Activated T-helper 9 cell treated with anti-CD3 and anti-CD28 coated beads, Interleukin-2, amount 50 U/mL, for 16 hours (primary cell): Measurements from ENCODE around the gene LSAMP.

Experiments used
- DNase-seq: peaks from one replicate; pipeline ENCODE4 v3.0.0-alpha.2; 2020; ENCODE audit warnings: low read depth

LSAMP gene

GRCh38 chr3:116052602-116053001, 392.7 kb downstream of the LSAMP start:
- no peak for DNase-seq

DNA sequence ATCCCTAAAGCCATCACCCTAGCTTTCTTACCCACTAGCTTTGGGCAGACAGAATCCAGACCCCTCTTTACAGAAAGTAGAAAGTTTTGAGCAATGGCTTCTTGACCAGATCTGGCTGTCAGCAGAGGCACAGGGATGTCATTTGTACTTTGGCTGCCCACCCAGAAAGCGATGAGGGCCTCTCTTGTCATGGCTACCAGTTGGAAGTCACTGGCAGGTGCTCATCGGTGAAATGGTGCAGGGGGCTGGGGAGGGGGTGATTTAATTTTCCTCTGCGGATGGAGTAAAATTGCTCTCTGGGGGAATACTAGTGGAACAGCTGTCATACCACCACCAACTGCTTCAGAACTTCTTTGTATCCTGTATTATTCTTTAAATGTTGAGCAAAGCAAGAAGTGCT, 393.7 kb downstream of the LSAMP start:
- DNase-seq: no peak

DNA sequence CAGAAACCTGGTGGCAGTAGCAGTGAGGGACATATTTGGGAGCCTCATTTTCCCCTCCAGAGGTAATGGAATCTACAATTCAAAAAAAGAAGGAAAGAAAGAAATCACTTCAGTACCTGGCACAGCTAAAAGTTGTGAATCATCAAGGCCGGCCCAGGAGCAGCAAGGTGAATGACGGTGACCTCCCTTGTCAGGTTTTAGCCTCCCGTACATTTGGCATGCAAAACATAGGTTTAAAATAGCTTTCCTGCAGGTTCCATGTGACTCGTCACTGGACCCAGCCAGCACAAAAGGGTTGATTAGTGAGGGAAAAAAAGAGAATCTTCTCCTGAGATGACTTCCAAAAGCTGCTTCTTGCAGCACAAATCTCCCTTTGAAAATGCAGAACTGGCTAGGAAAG, 394.2 kb downstream of the LSAMP start:
- DNase-seq: no peak

GRCh38 chr3:116050311-116050915, 394.9 kb downstream of the LSAMP start:
- DNase-seq: no peak

GRCh38 chr3:116048991-116049390, 396.3 kb downstream of the LSAMP start:
- DNase-seq: no peak

GRCh38 chr3:116046350-116046749, 398.9 kb downstream of the LSAMP start:
- no peak for DNase-seq

- DNase-seq: no peak
Measured at GRCh38 chr3:116045314-116045713, 400.0 kb downstream of the LSAMP start.

DNA sequence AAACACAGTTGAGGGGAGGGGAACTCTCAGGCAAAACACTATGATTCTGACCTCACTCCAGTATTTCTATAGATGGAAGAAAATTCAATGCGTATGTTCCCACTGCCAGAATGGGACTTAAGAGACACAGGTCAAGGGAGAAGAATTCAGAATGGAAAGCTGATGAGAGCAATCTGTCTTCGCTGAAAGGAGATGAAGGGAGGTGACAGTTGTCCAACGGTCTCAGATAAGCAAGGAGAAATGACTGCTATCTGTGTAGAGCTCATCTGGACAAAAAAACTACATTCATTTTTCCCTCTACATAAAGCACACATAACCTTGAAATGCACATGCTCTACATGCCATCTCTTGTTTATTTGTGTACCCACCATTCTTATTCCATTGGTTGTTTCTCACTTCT, 405.1 kb downstream of the LSAMP start:
- no peak for DNase-seq

DNA sequence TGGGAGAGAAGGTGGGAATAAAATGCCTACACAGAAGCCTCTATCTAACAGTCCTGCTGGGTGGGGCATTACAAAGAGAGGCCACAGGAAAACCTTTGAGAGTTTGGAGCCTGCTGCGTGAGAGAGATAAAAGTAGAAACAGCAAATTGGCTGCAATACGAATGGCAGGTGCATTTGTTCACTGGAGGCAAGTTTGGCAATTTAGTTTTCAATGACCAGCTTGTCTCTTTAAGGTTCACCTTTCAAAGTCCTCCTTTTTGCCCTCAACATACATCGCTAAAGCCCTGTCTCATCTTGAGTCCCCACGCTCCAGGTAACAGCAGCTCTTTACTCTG, 405.7 kb downstream of the LSAMP start:
- DNase-seq: no peak

DNA sequence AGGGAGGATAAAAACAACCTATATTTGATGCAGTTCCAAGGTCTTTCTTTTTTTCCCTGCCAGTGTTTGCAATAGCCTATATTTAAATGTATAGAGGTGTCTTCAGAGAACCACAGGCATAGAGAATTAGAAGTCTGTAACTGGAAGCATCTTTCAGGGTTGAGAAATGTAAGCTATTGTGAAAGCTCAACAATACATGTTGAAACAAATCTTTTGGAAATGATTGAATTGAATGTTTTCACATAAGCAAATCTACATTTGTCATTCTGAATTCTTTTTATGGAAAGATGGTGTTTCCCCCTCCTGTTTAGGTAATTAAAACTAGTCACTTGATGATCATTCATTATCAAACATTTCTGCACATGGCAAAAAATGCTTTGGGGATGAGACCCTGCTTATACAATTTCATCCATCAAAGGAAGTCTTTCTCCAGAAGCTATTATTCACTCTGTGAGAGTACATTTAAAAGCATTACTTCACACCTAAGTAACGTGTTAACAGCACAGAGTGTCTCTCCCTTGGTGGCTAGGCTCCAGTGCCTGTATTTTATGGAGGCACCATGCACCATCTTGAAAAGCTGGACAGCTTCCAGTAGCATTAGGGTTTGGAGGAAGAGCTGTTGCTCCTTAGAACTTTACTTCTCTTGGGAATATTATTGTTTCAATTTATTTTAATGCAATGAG, 406.2 kb downstream of the LSAMP start:
- no peak for DNase-seq

- no peak for DNase-seq
Measured at GRCh38 chr3:116037954-116038911, 407.1 kb downstream of the LSAMP start.

DNA sequence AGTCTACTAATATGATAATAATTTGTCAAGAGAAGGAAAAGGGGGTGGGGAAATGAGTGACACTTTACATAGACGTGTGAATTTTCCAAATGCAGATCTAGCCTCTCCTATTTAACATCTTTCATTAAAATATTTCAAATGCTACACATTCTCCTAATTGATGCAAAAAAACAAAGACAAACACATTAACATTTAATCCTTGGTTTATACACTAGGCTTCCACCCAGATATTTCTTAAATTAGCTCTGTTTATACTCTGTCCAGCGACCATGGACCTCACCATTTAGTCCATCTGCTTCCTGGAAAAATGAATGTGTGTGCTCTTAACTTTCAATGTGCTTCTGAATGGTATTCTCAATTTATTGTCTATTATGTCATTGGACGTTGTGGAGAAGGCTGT, 409.9 kb downstream of the LSAMP start:
- no peak for DNase-seq

GRCh38 chr3:116034794-116035193, 410.5 kb downstream of the LSAMP start:
- no peak for DNase-seq

GRCh38 chr3:116034086-116034485, 411.2 kb downstream of the LSAMP start:
- DNase-seq: no peak

- no peak for DNase-seq
Measured at GRCh38 chr3:116033516-116033915, 411.8 kb downstream of the LSAMP start.

- no peak for DNase-seq
Measured at GRCh38 chr3:116032176-116032575, 413.1 kb downstream of the LSAMP start.

GRCh38 chr3:116030131-116030850, 415.0 kb downstream of the LSAMP start:
- no peak for DNase-seq

GRCh38 chr3:116029266-116029665, 416.0 kb downstream of the LSAMP start:
- DNase-seq: no peak

DNA sequence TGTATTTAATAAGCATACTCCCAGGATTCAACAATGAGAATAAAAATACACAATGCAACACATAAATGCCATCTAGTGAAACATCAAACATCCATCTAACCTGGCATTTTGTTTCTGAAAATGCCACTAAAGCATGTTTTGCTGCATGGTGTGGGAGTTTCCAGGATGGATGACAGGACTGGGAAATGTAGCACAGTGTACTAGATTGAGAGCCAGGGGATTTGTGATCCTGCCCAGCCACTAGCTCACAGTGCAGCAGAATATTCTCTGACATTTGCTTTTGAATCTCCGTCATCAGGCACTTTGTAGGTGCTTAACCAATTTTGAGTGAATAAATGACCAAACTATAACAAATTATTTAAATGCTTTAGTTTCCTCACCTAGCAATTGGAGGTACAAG, 417.1 kb downstream of the LSAMP start:
- no peak for DNase-seq

GRCh38 chr3:116020989-116021388, 424.3 kb downstream of the LSAMP start:
- DNase-seq: no peak

GRCh38 chr3:116020495-116020894, 424.8 kb downstream of the LSAMP start:
- no peak for DNase-seq

DNA sequence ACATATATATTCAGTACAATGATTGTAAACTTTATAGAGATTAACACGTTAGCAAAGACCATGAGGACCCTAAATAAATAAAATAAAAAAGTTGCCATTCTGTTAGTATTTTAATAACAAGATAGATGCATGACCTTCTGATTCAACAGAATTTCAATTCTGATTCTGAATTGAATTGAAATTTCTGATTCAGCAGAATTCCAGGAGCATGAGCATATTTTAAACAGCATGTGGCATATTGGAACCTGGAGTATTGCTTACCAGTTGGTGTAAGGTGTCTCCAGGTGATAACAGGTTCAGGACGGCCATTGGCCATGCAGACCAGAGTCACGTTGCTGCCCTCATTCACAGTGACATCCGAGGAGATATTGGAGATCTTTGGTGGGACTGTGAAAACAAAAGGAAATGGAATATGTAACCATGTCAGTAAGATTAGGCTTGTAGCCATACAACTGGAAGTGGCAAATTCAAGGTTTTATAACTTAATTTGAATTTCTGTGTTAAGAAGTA, 426.0 kb downstream of the LSAMP start:
- DNase-seq: no peak
